Right lobe of liver (tissue), 4 donors: ENCODE data around the gene SYNRG.
A peak's percentile ranks its signal among the peaks of the same experiment; 100 is the strongest.

ENCODE experiments used
- CTCF ChIP-seq, 4 donors: fragments of 200-600 bp in 3 of 4; fragments of 450-650 bp in 1 of 4; IDR thresholded peaks; one replicate each; pipeline versions ENCODE4 v1.5.1 to v1.8.0; 2016 to 2022; ENCODE audit warnings: antibody characterized with exemption in 4 of 4, mild to moderate bottlenecking in 2 of 4
- POLR2A ChIP-seq: fragments of 450-650 bp; IDR thresholded peaks from one replicate; pipeline ENCODE4 v1.6.1; 2017; ENCODE audit warnings: antibody characterized with exemption, mild to moderate bottlenecking
- donor health status: DM: no; HTN: no; CAD: no.
- donor health status: DM: no; HTN: no; CAD: no.
- donor health status: DM: no; HTN: yes; CAD: no.

- TF ChIP-seq CTCF (IDR thresholded peaks at IDR 0.05): peak in 3 of 4 donors; percentile 22 to 42 (median 24)
- no peak for TF ChIP-seq POLR2A
Observed at GRCh38 chr17:37506678-37507077, 102.5 kb downstream of the SYNRG start.
